ENCODE measurements around the gene SH3PXD2A.

- TF ChIP-seq GATA2 (IDR thresholded peaks at IDR 0.05; ENCODE audit: low read depth, low read length) (no peak), GATA3 (IDR thresholded peaks at IDR 0.05; ENCODE audit: low read depth, low read length) (no peak)
Measured at GRCh38 chr10:103633846-103634245, 221.5 kb downstream of the SH3PXD2A start.

Measured in SH-SY5Y (cell line).